NB4 (cell line): Measurements from ENCODE around the gene MAP1B.

Experiments used
- TF ChIP-seq, protein P1 (sequence below): IDR thresholded peaks from one replicate; pipeline ENCODE4 v1.5.1; 2012; ENCODE audit warnings: low read depth, low read length
- TF ChIP-seq, protein P2 (sequence below): IDR thresholded peaks from 2 replicates; pipeline ENCODE4 v1.6.1; 2011; ENCODE audit warnings: low read depth, low read length

DNA sequence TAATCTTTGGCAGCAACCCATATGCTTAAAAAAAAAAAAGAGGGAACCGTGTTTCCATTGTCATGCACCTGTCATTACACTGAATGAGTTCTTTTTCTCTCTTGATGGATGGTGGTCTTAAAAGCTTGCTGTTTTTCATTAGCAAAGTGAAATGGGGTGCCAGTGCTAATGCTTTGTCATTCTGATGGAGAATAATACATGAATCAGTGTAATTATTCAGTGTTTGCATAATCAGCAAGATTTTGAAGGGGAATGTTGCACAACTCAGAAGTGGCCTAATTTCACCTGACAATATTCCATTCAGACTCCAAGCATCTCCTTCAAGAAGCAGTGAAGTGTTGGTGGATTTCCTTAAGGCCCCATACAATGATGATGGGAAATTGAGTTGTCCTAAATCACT lies 38.1 kb downstream of the MAP1B start:
- TF ChIP-seq, protein P1, sequence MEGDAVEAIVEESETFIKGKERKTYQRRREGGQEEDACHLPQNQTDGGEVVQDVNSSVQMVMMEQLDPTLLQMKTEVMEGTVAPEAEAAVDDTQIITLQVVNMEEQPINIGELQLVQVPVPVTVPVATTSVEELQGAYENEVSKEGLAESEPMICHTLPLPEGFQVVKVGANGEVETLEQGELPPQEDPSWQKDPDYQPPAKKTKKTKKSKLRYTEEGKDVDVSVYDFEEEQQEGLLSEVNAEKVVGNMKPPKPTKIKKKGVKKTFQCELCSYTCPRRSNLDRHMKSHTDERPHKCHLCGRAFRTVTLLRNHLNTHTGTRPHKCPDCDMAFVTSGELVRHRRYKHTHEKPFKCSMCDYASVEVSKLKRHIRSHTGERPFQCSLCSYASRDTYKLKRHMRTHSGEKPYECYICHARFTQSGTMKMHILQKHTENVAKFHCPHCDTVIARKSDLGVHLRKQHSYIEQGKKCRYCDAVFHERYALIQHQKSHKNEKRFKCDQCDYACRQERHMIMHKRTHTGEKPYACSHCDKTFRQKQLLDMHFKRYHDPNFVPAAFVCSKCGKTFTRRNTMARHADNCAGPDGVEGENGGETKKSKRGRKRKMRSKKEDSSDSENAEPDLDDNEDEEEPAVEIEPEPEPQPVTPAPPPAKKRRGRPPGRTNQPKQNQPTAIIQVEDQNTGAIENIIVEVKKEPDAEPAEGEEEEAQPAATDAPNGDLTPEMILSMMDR, result no peak
- TF ChIP-seq, protein P2, sequence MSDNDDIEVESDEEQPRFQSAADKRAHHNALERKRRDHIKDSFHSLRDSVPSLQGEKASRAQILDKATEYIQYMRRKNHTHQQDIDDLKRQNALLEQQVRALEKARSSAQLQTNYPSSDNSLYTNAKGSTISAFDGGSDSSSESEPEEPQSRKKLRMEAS, result no peak
